Activated T-cell treated with anti-CD3 and anti-CD28 coated beads, Interleukin-2, amount 50 U/mL, for 48 hours (primary cell): ENCODE measurements around the gene SPRED3.
A peak's percentile ranks its signal among the peaks of the same experiment; 100 is the strongest.

Experiments used
- DNase-seq, 2 experiments: peaks; one replicate each; pipeline ENCODE4 v3.0.0-alpha.2; 2020

The SPRED3 gene

DNA sequence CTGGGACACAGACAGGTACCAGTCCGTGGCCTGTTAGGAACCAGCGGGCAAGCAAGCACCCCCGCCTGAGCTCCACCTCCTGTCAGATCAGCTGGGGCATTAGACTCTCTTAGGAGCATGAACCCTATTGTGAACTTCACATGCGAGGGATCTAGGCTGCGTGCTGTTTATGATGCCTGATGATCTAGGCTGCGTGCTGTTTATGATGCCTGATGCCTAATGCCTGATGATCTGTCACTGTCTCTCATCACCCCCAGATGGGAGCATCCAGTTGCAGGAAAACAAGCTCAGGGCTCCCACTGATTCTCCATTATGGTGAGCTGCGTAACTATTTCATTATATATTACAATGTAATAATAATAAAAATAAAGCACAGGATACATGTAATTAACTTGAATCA is 33.9 kb downstream of the SPRED3 start:
- no peak for DNase-seq

DNA sequence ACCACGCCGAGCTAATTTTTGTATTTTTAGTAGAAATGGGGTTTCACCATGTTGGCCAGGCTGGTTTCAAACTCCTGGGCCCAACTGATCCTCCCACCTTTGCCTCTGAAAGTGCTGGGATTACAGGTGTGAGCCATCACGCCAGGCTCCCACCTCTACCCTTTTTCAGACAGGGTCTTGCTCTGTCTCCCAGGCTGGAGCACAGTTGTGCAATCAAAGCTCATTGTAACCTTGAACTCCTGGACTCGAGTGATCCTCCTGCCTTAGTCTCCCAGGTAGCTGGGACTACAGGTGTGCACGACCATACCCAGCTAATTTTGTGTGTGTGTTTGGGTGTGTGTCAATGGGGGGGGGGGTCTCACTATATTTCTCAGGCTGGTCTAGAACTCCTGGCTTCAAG is 35.8 kb downstream of the SPRED3 start:
- no peak for DNase-seq

DNA sequence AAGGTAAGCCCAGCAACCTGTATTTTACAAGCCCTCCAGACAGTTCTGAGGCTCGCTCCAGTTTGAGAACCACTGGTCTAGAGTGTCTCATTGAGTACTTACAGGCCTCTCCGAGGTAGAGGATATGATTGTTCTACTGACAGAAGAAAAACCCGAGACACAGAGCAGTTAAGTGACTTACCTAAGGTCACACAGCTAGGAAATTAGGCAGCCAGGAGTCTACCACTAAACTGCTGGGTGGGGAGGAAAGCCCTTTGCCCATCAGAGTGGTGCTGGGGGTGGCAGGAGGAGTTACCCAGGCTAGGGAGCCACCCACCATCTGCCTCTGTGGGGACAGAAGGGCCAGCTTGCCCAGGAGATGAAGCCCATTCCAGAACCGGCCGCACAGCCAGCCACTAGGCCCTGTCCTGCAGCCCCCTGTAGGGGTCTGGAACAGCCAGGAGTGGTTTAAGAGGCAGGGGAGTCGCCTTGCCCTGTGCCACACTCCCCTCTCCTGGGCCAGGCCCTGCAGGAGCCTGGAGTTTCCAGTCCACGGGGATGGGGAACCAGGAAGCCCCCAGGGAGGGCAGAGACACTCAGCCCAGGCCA is 36.8 kb downstream of the SPRED3 start:
- DNase-seq = no peak

DNA sequence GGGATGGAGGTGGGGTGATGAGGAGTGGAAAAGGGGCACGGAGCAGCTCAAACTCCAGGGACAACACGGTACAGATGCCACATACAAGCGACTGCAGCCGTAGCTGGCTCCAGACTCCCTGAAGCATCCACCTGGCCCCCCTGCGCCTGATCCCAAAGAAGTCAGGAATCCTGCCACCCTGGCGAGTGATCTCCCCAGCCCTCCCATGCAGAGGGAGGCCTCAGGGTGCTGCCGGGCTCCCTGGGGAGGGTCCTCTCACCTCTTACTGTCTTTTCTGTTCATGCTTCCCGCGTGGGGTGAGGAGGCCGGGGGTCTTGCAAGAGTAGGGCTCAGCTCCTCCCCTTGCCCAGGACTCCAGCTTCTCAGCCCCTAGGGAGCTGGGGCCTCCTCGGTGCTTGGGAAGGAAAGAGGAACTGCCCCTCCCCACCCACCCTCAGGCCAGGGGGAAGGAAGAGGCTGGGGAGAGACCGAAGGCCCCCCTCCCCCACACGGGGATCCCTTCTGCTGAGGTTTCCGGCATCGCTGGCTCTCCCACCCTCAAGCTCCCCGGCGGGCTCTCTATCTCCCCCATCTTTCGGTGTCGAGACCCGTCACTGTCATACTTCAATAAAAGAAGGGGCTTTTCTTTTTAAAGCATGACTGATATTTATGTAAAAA is 37.4 kb downstream of the SPRED3 start, which contains the start of gene RASGRP4:
RASGRP4 (minus strand) TSS at position 410 of the 657 bp plus-strand sequence; CDS start at position 282, 128 bp downstream.
- DNase-seq = peak; percentile 58 to 68

DNA sequence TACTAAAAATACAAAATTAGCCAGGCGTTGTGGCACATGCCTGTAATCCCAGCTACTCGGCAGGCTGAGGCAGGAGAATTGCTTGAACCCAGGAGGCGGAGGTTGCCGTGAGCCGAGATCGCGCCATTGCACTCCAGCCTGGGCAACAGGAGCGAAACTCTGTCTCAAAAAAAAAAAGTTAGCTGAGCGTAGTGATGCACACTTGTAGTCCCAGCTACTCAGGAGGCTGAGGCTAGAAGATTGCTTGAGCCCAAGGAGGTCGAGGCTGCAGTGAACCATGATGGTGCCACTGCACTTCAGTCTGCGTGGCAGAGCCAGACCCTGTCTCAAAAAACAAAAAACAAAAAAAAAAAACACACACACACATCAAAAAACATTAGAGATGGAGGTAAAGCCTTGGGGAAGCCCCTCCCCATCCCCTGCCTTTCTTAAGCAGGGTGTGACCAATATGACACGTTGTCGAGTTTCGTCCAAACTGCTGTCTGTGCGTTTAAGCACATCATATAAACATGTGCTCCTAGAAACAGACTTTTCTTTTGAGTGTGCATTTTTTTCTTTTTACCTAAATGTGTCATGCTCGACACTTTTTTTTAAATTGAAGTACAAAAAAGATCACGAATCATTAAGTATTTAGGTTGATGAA is 38.7 kb downstream of the SPRED3 start:
- DNase-seq = peak; percentile 61 to 68

DNA sequence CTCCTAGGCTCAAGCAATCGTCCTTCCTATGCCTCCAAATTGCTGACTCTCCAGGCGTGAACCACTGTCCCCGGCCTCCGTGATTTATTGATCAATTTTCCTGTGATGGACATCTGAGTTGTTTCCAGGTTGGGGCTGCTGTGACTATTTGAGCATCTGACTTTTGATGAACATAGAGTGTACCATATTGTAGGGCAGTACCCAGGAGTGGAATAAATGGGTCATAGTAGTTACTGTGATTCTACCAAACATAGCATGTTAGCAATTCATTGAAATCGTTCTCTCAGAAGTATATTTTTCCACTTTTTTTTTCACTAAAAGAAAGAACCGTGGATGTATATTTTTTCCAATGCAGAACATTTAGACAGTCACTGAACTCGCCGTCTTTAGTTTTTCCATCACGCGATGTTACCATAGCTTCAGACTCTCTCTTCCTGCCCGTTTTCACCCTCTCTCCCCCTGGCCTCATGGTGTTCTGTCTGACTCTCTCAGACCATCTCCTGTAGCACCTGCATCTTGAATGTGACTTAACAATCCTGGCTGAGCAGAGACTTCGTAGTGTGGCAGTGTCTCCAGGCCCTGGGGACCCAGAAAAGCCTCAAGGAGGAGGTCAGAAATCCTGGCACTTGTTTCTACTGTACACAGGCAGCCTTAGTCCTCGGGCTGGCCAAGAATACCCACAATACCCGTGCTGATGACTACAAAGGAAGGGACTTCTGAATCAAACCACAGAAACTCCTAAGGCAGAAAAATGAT is 40.7 kb downstream of the SPRED3 start:
- peak; percentile 55 to 58 for DNase-seq

DNA sequence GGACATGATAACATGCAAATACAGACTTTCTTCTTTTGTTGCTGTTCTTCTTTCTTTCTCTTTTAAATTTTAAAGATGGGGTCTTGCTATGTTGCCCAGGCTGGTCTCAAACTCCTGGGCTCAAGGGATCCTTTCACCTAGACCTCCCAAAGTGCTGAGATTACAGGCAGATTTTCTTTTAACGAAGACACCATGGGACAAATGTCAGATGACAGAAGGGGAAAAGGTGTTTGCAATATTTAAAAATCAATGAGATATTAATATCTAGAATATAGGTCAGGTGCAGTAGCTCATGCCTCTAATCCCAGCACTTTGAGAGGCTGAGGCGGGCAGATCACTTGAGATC is 41.3 kb downstream of the SPRED3 start:
- DNase-seq = no peak

DNA sequence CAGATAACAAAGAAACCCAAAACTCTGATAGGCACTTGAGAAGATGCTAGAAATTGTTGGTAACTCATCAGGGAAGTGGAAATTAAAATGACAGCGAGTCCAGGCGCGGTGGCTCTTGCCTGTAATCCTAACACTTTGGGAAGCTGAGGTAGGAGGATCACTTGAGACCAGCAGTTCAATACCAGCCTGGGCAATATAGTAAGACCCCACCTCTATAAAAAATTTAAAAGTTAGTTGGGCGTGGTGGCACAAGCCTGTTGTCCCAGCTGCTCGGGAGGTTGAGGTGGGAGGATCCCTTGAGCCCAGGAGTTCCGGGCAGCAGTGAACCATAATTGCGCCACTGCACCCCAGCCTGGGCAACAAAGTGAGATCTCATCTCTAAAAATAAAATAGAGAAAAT is 42.4 kb downstream of the SPRED3 start:
- no peak for DNase-seq

DNA sequence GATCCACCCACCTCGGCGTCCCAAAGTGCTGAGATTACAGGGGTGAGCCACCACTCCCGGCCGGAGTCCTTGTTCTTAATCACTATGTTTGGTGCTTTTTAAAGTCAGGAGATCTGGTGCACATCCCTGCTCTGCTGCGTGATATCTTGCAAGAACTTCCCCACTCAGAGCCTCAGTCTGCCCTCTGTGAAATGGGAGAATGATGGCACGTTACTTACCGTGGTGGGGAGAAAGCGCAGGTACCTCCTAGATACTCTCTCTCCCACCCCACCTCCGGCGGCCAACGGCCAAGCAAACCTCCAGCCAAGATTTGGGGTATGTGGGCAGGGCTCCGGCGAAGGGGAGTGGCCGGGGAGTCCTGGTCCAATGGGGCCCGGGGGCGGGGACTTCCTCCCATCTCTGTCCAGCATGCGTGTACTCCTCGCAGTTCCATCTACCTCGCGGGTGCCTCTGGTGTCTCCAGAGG is 44.8 kb downstream of the SPRED3 start, which contains the start of gene RYR1:
RYR1 (plus strand) TSS at position 424 of the 466 bp plus-strand sequence. CDS start 139 bp downstream, outside the sequence.
- DNase-seq = peak; percentile 73 to 78

DNA sequence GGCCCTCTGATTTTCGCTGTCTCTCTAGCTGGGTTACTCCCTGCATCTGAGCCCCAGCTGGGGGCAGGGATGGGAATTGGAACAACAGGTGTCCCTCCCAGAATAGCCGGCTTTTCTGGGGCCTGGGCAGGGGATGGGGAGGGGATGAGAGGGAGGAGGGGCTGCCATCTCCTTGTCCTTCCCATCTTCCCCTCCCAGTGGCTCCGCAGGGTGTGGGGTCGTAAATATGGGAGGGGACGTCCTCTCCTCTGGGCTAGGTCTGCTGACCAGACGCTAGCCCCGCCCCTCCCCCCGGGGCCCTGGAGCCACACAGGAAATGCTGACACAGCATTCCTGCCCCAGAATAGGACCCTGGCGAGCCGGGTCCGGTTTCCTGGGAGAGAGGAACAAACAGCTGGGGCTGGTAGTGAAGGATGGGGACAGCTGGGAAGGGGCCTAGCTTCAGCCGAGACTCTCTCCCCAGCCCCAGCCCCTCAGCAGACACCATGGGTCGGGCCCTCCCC is 46.1 kb downstream of the SPRED3 start:
- DNase-seq = no peak

DNA sequence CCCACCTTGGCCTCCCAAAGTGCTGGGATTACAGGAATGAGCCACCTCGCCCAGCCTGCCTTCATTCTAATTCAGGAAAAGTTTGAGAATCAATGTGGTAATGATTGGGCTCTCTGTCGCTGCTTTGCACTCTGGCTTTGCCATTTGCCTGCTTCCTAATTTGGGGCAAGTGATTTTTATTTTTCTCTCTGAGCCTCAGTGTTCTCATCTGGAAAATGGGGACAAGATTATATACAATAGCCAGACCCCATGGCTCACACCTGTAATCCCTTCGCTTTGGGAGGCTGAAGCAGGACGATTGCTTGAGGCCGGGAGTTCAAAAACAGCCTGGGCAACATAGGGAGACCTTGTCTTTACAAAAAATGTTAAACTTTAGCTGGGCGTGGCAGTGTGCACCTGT is 48.8 kb downstream of the SPRED3 start:
- no peak for DNase-seq

DNA sequence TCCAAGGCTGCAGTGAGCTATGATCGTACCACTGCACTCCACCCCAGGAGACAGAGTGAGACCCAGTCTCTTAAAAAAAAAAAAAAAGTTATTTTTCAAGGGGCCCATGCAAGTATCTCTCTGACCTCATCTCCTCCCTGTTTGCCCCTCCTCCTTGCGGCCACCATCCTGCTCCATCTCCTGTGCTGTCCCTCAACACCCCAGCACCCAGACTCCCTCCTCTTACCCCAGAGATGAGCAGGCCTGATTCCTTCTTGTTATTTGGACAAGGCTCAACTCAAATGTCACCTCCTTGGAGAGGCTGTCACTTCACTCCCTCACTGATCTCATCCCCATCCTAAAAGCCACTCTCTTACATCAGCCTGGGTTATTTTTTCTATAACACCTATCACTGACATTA is 49.4 kb downstream of the SPRED3 start:
- no peak for DNase-seq

DNA sequence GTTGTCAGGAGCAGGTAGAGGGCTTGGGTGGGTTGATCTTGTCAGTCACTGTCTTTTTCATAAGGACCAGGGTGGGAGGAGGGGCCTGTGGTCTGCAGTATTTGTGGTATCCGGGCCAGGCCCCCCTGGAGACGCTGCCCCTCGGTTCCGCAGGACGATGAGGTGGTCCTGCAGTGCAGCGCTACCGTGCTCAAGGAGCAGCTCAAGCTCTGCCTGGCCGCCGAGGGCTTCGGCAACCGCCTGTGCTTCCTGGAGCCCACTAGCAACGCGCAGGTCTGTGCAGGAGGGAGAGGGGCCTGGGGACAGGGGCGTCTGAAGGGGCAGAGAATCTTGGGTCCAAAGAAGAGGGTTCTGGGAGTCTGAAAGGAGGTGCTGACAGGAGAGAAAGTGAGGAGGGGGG is 52.1 kb downstream of the SPRED3 start:
- no peak for DNase-seq

DNA sequence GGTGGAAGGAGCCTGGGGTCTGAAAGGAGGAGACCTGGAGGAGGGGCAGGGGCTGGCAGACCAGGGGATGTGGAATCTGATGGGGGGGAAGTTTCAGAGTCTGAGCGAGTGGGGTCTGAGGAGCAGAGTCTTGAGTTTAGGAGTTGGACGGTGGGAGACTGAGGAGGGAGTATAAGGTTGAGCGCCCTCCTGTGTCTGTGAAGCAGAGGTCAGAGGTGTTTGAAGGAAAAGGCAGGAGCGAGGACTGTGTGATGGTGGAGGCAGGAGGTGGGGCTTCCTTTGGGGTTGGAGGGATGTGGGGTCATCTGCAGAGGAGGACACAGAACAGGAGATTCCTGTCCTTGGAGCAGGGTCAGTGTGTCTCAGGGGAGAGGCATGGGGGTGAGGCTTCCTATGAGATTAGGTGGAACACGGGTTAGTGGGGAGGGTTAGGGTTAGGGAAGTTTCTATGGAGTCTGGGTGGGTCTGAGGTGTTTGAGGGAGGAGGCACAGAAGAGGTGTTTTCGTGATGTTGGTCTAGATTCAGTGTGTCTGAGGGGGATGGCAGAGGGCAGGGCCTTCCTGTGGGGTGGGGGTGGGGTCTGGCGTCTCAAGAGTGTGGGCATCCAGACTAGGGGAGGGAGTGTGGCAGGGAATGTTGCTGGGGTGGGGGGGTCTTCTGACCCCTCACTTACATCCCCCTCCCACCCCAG is 53.3 kb downstream of the SPRED3 start:
- no peak for DNase-seq

DNA sequence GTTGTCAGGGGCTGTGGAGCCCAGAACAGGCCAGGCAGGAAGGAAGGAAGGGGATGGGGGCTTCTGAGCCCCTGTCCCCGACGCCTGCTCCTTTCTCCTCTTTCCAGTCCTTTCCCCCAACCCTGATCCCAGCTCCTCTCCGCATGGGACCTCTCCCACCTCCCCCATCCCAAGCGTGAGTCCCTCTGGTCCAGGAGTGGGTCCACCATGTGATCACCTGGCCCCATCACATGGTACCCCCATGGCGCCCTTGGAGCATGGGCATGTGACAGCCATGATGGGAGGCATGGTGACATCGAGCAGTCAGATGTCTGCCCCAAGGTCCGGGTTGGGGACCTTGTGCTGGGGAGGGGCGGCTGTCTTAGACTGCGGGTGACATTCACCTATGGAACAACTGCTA is 54.2 kb downstream of the SPRED3 start:
- DNase-seq = no peak

DNA sequence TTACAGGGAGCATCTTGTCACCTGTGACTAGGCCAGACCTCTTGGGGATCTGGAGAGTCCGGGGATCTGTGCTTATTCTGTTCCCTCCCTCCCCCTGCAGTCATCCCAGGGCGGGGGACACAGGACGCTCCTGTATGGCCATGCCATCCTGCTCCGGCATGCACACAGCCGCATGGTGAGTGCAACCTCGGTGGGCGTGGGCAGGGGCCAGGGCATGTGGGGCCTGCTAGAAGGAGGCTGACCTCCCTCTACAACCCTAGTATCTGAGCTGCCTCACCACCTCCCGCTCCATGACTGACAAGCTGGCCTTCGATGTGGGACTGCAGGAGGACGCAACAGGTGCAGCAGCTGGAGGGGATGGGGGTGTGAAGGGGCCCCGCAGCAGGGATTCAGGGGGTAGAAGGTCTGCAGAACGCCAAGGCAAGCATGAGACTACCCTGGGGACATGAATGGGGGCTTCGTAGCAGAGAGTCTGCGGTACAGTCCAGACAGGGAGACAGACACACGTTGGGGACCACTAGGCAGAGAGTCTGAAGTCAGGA is 55.0 kb downstream of the SPRED3 start:
- no peak for DNase-seq

DNA sequence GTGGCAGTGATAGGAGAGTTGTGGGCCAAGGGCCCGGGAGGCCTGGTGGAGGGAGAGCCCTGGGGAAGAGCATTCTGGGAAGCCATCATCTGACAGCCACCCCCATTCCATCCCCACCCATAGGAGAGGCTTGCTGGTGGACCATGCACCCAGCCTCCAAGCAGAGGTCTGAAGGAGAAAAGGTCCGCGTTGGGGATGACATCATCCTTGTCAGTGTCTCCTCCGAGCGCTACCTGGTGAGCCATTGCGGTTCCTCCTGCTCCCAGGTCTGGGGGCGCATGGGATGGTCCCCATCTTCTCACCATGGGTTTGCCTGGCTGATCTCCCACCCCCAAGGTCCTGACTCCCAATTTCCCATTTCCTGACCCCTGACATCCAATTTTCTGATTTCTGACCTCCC is 55.5 kb downstream of the SPRED3 start:
- no peak for DNase-seq

DNA sequence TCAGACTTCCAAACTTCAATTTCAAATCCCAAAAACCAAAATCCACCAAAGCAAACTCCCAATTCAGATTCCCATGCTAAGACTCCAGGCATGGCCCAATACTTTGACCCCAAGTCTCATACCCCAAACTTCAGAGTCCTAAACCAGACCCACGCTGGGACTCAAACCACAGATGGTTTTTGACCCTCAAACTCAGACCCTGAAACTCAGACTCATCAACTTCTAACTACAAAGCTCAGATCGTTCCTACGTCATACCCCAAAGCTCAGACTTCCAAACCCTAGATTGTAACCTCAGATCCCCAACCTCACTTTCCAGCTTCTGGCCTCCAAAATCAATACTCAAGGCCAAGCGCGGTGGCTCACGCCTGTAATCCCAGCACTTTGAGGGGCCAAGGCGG is 56.9 kb downstream of the SPRED3 start:
- DNase-seq = no peak

DNA sequence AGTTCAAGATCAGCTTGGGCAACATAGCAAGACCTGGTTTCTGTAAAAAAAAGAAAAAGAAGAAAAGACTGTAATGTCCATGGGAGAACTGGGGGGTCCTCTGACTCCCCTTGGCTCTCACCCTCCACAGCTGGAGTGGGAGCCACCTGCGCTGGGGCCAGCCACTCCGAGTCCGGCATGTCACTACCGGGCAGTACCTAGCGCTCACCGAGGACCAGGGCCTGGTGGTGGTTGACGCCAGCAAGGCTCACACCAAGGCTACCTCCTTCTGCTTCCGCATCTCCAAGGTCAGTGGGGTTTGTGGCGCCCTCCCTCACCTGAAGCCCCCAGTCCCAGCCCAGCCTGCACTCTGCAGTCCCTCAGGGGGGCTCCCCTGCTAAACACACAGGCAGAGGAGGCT is 59.7 kb downstream of the SPRED3 start:
- DNase-seq = no peak
